IMR-90 (cell line): ENCODE results near the gene FRY. TPM values are rescaled to one million over a fixed set of nuclear protein-coding genes. Genes with fewer than 3 reads are reported as not detected.

Experiments
- ATAC-seq: fragments of 200-7000 bp; cut with Tn5 transposase; 2 replicates; pipeline ENCODE4 v1.9.1; 2020; ENCODE audit warnings: low read depth, mild to moderate bottlenecking, moderate library complexity
- BruUV-seq: library from RNA; stranded (reverse); fragments of 400-500 nt; replicated peaks from 2 replicates; lab custom pipeline; 2021; lab: Mats Ljungman, UMichigan
- CTCF ChIA-PET: fragments of 300-600 bp; formaldehyde crosslinking; extraction: SDS; loops from one replicate; lab custom pipeline; 2021; ENCODE audit warnings: antibody characterized with exemption; lab: Yijun Ruan, JAX
- POLR2A ChIA-PET: fragments of 300-600 bp; sonication (Branson Sonifier 250); formaldehyde crosslinking; loops from one replicate; lab custom pipeline; 2022; ENCODE audit warnings: antibody characterized with exemption; ENCODE audit not compliant: unreplicated experiment; lab: Charles Lee
- DNase-seq: peaks from one replicate; pipeline ENCODE4 v3.0.0; 2013
- H2AFZ ChIP-seq: replicated peaks from 2 replicates; pipeline ENCODE3; 2013; ENCODE audit warnings: low read length, mild to moderate bottlenecking; ENCODE audit not compliant: poor library complexity
- H2AK5ac ChIP-seq: 2 replicates; pipeline ENCODE4 v1.6.1; 2013; ENCODE audit warnings: low read depth, low read length, inconsistent platforms
- H2AK9ac ChIP-seq: replicated peaks from 2 replicates; pipeline ENCODE3; 2013; ENCODE audit warnings: mild to moderate bottlenecking, low read depth, low read length, moderate library complexity; ENCODE audit not compliant: poor library complexity
- H2BK120ac ChIP-seq: 2 replicates; pipeline ENCODE4 v1.6.1; 2013; ENCODE audit warnings: low read depth, low read length, inconsistent platforms
- H2BK15ac ChIP-seq: 3 replicates; pipeline ENCODE4 v1.6.1; 2013; ENCODE audit warnings: low read depth, low read length, inconsistent platforms
- H2BK20ac ChIP-seq: 2 replicates; pipeline ENCODE4 v1.6.1; 2013; ENCODE audit warnings: low read depth, mild to moderate bottlenecking, inconsistent platforms, low read length, moderate library complexity
- H2BK5ac ChIP-seq: 2 replicates; pipeline ENCODE4 v1.6.1; 2013; ENCODE audit warnings: mild to moderate bottlenecking, low read depth, low read length, inconsistent platforms; ENCODE audit not compliant: poor library complexity, severe bottlenecking
- H3K14ac ChIP-seq: replicated peaks from 2 replicates; pipeline ENCODE4 v1.6.1; 2013; ENCODE audit warnings: low read depth, low read length, inconsistent platforms
- H3K18ac ChIP-seq: 2 replicates; pipeline ENCODE4 v1.6.1; 2013; ENCODE audit warnings: low read depth, low read length, control low read depth
- H3K23ac ChIP-seq: 2 replicates; pipeline ENCODE4 v1.6.1; 2013; ENCODE audit warnings: low read depth, low read length, inconsistent platforms
- H3K27ac ChIP-seq: 2 replicates; pipeline ENCODE4 v1.5.1; 2013; ENCODE audit warnings: mild to moderate bottlenecking, control low read depth, low read length; ENCODE audit not compliant: insufficient read depth
- H3K27me3 ChIP-seq: 2 replicates; pipeline ENCODE4 v1.6.1; 2013; ENCODE audit warnings: low read length; ENCODE audit not compliant: control insufficient read depth, insufficient read depth
- H3K36me3 ChIP-seq: 2 replicates; pipeline ENCODE4 v1.6.1; 2013; ENCODE audit warnings: low read length, mixed read lengths; ENCODE audit not compliant: control insufficient read depth, insufficient read depth
- H3K4ac ChIP-seq: 2 replicates; pipeline ENCODE4 v1.6.1; 2013; ENCODE audit warnings: low read depth, low read length, inconsistent platforms
- H3K4me1 ChIP-seq: 2 replicates; pipeline ENCODE4 v1.6.1; 2013; ENCODE audit warnings: low read length, mixed read lengths; ENCODE audit not compliant: control insufficient read depth, insufficient read depth
- H3K4me2 ChIP-seq: 2 replicates; pipeline ENCODE4 v1.6.1; 2013; ENCODE audit warnings: low read depth, mild to moderate bottlenecking, control low read depth, low read length, moderate library complexity
- H3K4me3 ChIP-seq: 2 replicates; pipeline ENCODE4 v1.5.1; 2013; ENCODE audit warnings: low read depth, mild to moderate bottlenecking, control low read depth, low read length, moderate library complexity; ENCODE audit not compliant: insufficient read depth
- H3K56ac ChIP-seq: 2 replicates; pipeline ENCODE4 v1.6.1; 2013; ENCODE audit warnings: low read length, inconsistent platforms; ENCODE audit not compliant: insufficient read depth; ENCODE audit errors: extremely low read depth
- H3K79me1 ChIP-seq, 2 experiments: 2 replicates each; pipeline ENCODE4 v1.6.1; 2013; ENCODE audit warnings: low read length in 2 of 2, inconsistent platforms in 1 of 2, low read depth in 1 of 2
- H3K9ac ChIP-seq: 2 replicates; pipeline ENCODE4 v1.6.1; 2013; ENCODE audit warnings: low read depth, low read length, control low read depth
- H3K9me1 ChIP-seq: 2 replicates; pipeline ENCODE4 v1.6.1; 2013; ENCODE audit warnings: low read length, inconsistent platforms; ENCODE audit not compliant: insufficient read depth
- H3K9me3 ChIP-seq: 2 replicates; pipeline ENCODE4 v1.6.1; 2013; ENCODE audit warnings: low read length; ENCODE audit not compliant: control insufficient read depth, insufficient read depth
- H4K20me1 ChIP-seq: 2 replicates; pipeline ENCODE4 v1.6.1; 2013; ENCODE audit warnings: low read length, inconsistent platforms; ENCODE audit not compliant: insufficient read depth
- H4K5ac ChIP-seq: 2 replicates; pipeline ENCODE4 v1.6.1; 2013; ENCODE audit warnings: mild to moderate bottlenecking, low read depth, low read length, control low read depth
- H4K8ac ChIP-seq, 2 experiments: 2 replicates each; pipeline ENCODE4 v1.6.1; 2013; ENCODE audit warnings: low read depth in 2 of 2, low read length in 2 of 2, control low read depth in 1 of 2, inconsistent platforms in 1 of 2
- H4K91ac ChIP-seq: 2 replicates; pipeline ENCODE4 v1.6.1; 2013; ENCODE audit warnings: low read depth, low read length, inconsistent platforms; ENCODE audit not compliant: insufficient read depth
- FOS ChIP-seq: fragments of 150-350 bp; IDR thresholded peaks from 2 replicates; pipeline ENCODE4 v1.6.1; 2016; ENCODE audit warnings: low read depth, low read length
- MXI1 ChIP-seq: IDR thresholded peaks from 2 replicates; pipeline ENCODE4 v1.6.1; 2012; ENCODE audit warnings: low read depth, mild to moderate bottlenecking, low read length, moderate library complexity, borderline replicate concordance
- SMC3 ChIP-seq: fragments of 150-350 bp; IDR thresholded peaks from 2 replicates; pipeline ENCODE4 v1.6.1; 2016; ENCODE audit warnings: low read depth, mild to moderate bottlenecking, antibody characterized with exemption, low read length, moderate library complexity
- USF2 ChIP-seq: fragments of 150-350 bp; IDR thresholded peaks from 2 replicates; pipeline ENCODE4 v1.6.1; 2017; ENCODE audit warnings: mild to moderate bottlenecking, antibody characterized with exemption, low read length, low read depth
- WGBS, 2 experiments: methylation state at CpG; one replicate each; pipeline versions ENCODE4 v1.1.5 to v1.1.7; 2013; ENCODE audit warnings: missing lambda C conversion rate in 2 of 2; ENCODE audit not compliant: insufficient read length in 1 of 2; ENCODE audit errors: extremely low coverage in 2 of 2; 5-methylcytosine and 5-hydroxymethylcytosine counted together
- dilution Hi-C: fragments of 300-500 bp; cut with HindIII; formaldehyde crosslinking; loops from one replicate; pipeline ENCODE4 v1.14.3; 2018; ENCODE audit warnings: low sequenced_read_pairs; ENCODE audit not compliant: unreplicated experiment
- in situ Hi-C: fragments of 300-500 bp; cut with MboI; formaldehyde crosslinking; loops from 3 replicates; pipeline ENCODE4 v1.14.3; 2019; ENCODE audit warnings: low sequenced_read_pairs, inconsistent platforms, mixed read lengths
- intact Hi-C: fragments of 100-400 bp; cut with micrococcal nuclease; formaldehyde crosslinking; loops from 2 replicates; pipeline ENCODE4 v1.10.0; 2022
- polyA plus RNA-seq, 3 experiments: library from polyadenylated mRNA; depleted of rRNA; stranded (reverse); fragments of >200 nt; gene quantifications; 2 replicates each; pipeline ENCODE4 v1.2.3, GENCODE V29; 2012; ENCODE audit warnings: low replicate concordance in 1 of 3
- total RNA-seq: library from RNA; depleted of rRNA; stranded (reverse); fragments of >200 nt; gene quantifications from 2 replicates; pipeline ENCODE4 v1.2.3, GENCODE V29; 2012

Gene FRY
- total and polyA plus RNA-seq, 2 of the 4 experiments (the other 2 are of a cell fraction), result 3.0 to 4.8 TPM

GRCh38 chr13:32121316-32121715 is 89.7 kb downstream of the FRY start:
- DNase-seq (no peak), ATAC-seq (no peak)
- Histone ChIP-seq H2BK5ac (no peak overlapping the region), H3K9ac (no peak overlapping the region), H3K4me3 (no peak overlapping the region), H4K20me1 (no peaks in the 10 kb centered on the region), H3K4ac (no peak overlapping the region), H3K14ac (no peak overlapping the region), H3K23ac (no peak overlapping the region), H3K4me2 (no peak overlapping the region), H3K9me1 (0 out of 2 replicates have a peak, but pooled peaks cover 3% of the 10 kb centered on the region), H2BK20ac (no peak overlapping the region), H3K18ac (no peak overlapping the region), H2AK9ac (no peak overlapping the region), H2BK120ac (no peak overlapping the region), H3K79me1 (no peaks in the 10 kb centered on the region), H3K36me3 (peaks cover 3% of the 10 kb centered on the region; the same call in 1 of the 2 replicates), H3K56ac (no peak overlapping the region), H3K4me1 (peaks cover 4% of the 10 kb centered on the region), H3K27ac (no peak overlapping the region), H4K91ac (no peak overlapping the region), H2BK15ac (no peak overlapping the region), H2AFZ (no peak overlapping the region), H2AK5ac (no peak overlapping the region), H4K8ac (no peak overlapping the region), H3K27me3 (no peaks in the 10 kb centered on the region), H3K9me3 (no peaks in the 10 kb centered on the region), H4K5ac (no peak overlapping the region)
- dilution Hi-C loops, result no loop called here
- ChIA-PET POLR2A (no interaction called here), CTCF (no interaction called here)
- intact Hi-C loops, result no loop called here
- no peak for TF ChIP-seq FOS
- TF ChIP-seq MXI1, result no peak
- no peak for TF ChIP-seq USF2
- no peak for TF ChIP-seq SMC3
- in situ Hi-C loops, result no loop called here
- WGBS, 2 experiments, result no CpG with 5 or more reads among the region's 3 CpGs
- no TSS peak for BruUV-seq
